ENCODE results near the gene ADAMTSL1. TPM values are rescaled to one million over a fixed set of nuclear protein-coding genes. Genes with fewer than 3 reads are reported as not detected.

Gene ADAMTSL1
- polyA plus RNA-seq, 1 donor: 3.6 TPM

DNA sequence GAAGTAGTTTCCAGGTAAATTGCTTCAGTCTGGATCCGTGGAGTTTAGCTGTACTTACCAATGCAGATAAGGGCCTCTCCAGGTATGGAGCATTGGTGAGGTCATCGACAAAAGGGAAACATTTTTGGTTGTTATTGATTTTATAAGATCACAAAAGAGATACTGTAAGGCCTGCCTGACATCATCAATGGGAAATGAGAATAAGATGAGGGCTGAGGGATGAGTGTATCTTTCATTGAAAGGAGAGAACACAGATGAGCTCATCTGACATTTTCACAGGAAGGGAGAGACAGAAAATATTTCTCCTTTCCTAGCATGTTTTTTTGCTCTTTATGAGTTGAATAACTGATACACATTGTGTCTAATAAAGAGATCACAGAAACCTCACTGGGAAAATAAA is 325.5 kb downstream of the ADAMTSL1 start:
- H3K4me3 ChIP-seq (ENCODE audit: low read length): no peak overlapping the region
- WGBS (ENCODE audit: insufficient coverage, low lambda C conversion rate): no CpG with 5 or more reads among the region's 2 CpGs
- DNase-seq: no peak
- no peaks in the 10 kb centered on the region for H3K4me1 ChIP-seq (ENCODE audit: control insufficient read depth, insufficient read depth, low read length)
- H3K27ac ChIP-seq (ENCODE audit: low read length): no peak overlapping the region
- no peaks in the 10 kb centered on the region for H3K27me3 ChIP-seq (ENCODE audit: control insufficient read depth, insufficient read depth, low read length)
- H3K36me3 ChIP-seq (ENCODE audit: control insufficient read depth, insufficient read depth, low read length): no peaks in the 10 kb centered on the region
- H3K9me3 ChIP-seq (ENCODE audit: control insufficient read depth, low read depth, low read length): no peaks in the 10 kb centered on the region

- Histone ChIP-seq H3K9me3 (ENCODE audit: control insufficient read depth, low read depth, low read length) (no peaks in the 10 kb centered on the region), H3K27ac (ENCODE audit: low read length) (no peak overlapping the region), H3K27me3 (ENCODE audit: control insufficient read depth, insufficient read depth, low read length) (no peaks in the 10 kb centered on the region), H3K36me3 (ENCODE audit: control insufficient read depth, insufficient read depth, low read length) (no peaks in the 10 kb centered on the region), H3K4me1 (ENCODE audit: control insufficient read depth, insufficient read depth, low read length) (no peaks in the 10 kb centered on the region), H3K4me3 (ENCODE audit: low read length) (no peak overlapping the region)
- WGBS (ENCODE audit: insufficient coverage, low lambda C conversion rate): 100% methylated on average over 2 of the region's 4 CpGs
- DNase-seq: no peak
Observed at GRCh38 chr9:18800579-18800978, 326.6 kb downstream of the ADAMTSL1 start.

DNA sequence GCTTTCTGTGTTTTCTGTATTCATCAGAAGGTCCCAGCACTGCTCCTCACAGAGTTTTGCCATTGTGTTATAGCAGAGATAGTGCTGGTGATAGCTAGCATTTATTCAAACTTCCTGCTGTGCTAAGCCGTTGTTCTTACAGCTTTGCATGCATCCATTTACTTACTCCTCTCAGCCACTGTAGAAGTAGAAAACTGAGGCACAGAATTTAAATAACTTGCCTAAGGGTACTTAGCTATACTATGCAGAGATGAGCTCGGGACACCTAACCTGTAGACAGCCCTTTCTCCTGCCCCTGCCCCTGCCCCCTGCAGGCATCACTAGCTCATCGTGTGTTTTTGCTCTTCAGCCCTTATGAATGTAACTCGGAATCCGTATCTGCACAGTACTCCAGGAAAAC is 331.4 kb downstream of the ADAMTSL1 start:
- Histone ChIP-seq H3K36me3 (ENCODE audit: control insufficient read depth, insufficient read depth, low read length) (no peaks in the 10 kb centered on the region), H3K27me3 (ENCODE audit: control insufficient read depth, insufficient read depth, low read length) (no peaks in the 10 kb centered on the region)
- 100% methylated on average over 2 of the region's 5 CpGs for WGBS (ENCODE audit: insufficient coverage, low lambda C conversion rate)

GRCh38 chr9:18806232-18807080 is 332.5 kb downstream of the ADAMTSL1 start:
- WGBS (ENCODE audit: insufficient coverage, low lambda C conversion rate): 83% methylated on average over 1 of the region's 6 CpGs

More for the DNA sequence above, 331.4 kb downstream of the ADAMTSL1 start:
- Histone ChIP-seq H3K4me1 (ENCODE audit: control insufficient read depth, insufficient read depth, low read length) (no peaks in the 10 kb centered on the region), H3K9me3 (ENCODE audit: control insufficient read depth, low read depth, low read length) (no peaks in the 10 kb centered on the region), H3K4me3 (ENCODE audit: low read length) (no peak overlapping the region), H3K27ac (ENCODE audit: low read length) (no peak overlapping the region)
- DNase-seq: no peak

DNA sequence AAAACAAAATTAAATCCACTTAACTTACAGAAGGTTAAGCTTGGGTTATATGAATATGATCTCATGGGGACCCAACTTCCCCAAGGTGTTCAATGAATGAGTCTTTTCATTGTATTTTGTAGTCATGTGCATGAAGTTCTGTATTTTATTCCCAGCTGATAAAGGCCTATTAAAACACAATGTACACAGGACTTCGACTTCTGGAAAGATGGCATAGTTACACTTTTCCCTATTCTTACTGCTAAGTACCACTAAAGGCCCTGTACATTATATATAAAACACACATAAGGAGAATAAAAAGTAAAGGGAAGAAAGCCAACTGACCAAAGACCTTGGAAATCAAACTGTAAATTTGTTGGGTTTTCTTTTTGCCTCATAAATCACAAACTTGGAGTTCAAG is 336.6 kb downstream of the ADAMTSL1 start:
- Histone ChIP-seq H3K9me3 (ENCODE audit: control insufficient read depth, low read depth, low read length) (peaks cover 6% of the 10 kb centered on the region), H3K27me3 (ENCODE audit: control insufficient read depth, insufficient read depth, low read length) (no peaks in the 10 kb centered on the region), H3K4me1 (ENCODE audit: control insufficient read depth, insufficient read depth, low read length) (no peaks in the 10 kb centered on the region), H3K27ac (ENCODE audit: low read length) (no peak overlapping the region), H3K36me3 (ENCODE audit: control insufficient read depth, insufficient read depth, low read length) (no peaks in the 10 kb centered on the region), H3K4me3 (ENCODE audit: low read length) (no peak overlapping the region)
- no peak for DNase-seq
- WGBS (ENCODE audit: insufficient coverage, low lambda C conversion rate): no CpG with 5 or more reads among the region's 1 CpG

More at GRCh38 chr9:18806232-18807080, 332.5 kb downstream of the ADAMTSL1 start:
- H3K4me3 ChIP-seq (ENCODE audit: low read length): no peak overlapping the region
- H3K27ac ChIP-seq (ENCODE audit: low read length): no peak overlapping the region
- no peaks in the 10 kb centered on the region for H3K36me3 ChIP-seq (ENCODE audit: control insufficient read depth, insufficient read depth, low read length)
- no peaks in the 10 kb centered on the region for H3K9me3 ChIP-seq (ENCODE audit: control insufficient read depth, low read depth, low read length)
- DNase-seq: no peak
- H3K27me3 ChIP-seq (ENCODE audit: control insufficient read depth, insufficient read depth, low read length): no peaks in the 10 kb centered on the region
- H3K4me1 ChIP-seq (ENCODE audit: control insufficient read depth, insufficient read depth, low read length): no peaks in the 10 kb centered on the region

DNA sequence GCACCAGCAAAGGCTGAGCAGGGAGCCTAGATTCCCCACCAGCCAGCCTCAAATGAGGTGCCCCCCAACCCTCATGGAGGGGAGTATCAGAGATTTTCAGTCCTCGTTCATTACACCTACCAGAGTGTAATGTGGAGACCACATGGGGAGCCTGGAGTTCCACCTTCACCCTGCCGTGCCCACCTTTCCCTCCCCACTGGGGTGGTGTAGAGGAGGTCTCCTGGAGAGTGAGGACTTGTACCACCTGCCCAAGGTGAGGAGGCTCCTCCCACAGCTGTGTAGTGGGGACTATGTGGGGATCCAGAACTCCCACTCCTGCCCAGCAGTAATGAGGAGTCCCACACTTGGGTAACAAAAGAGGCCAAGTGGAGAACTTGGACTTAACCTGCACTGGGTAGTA is 337.2 kb downstream of the ADAMTSL1 start:
- Histone ChIP-seq H3K4me3 (ENCODE audit: low read length) (no peak overlapping the region), H3K9me3 (ENCODE audit: control insufficient read depth, low read depth, low read length) (peaks cover 6% of the 10 kb centered on the region), H3K36me3 (ENCODE audit: control insufficient read depth, insufficient read depth, low read length) (no peaks in the 10 kb centered on the region), H3K27ac (ENCODE audit: low read length) (no peak overlapping the region), H3K27me3 (ENCODE audit: control insufficient read depth, insufficient read depth, low read length) (no peaks in the 10 kb centered on the region), H3K4me1 (ENCODE audit: control insufficient read depth, insufficient read depth, low read length) (no peaks in the 10 kb centered on the region)
- no CpG with 5 or more reads among the region's 2 CpGs for WGBS (ENCODE audit: insufficient coverage, low lambda C conversion rate)
- no peak for DNase-seq

DNA sequence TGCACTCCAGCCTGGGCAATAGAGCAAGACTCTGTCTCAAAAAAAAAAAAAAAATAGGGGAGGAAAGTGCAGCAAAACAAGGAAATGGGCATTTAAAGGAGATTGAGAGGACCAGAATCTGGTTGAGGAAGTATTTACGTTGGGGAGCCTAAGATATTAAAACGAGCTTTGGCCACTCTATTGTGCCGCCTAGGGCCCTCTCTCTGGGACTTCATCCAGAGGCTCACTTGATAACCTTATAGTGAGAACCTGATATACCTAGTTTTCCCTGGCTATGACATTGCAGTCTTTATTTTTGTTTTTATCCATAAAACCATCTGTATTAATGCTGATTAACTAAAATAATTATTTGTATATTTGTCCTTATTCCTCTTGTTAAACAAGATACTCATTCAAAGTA is 345.5 kb downstream of the ADAMTSL1 start:
- no peak for DNase-seq
- no peaks in the 10 kb centered on the region for H3K4me1 ChIP-seq (ENCODE audit: control insufficient read depth, insufficient read depth, low read length)
- H3K36me3 ChIP-seq (ENCODE audit: control insufficient read depth, insufficient read depth, low read length): no peaks in the 10 kb centered on the region
- no peak overlapping the region for H3K4me3 ChIP-seq (ENCODE audit: low read length)
- H3K27ac ChIP-seq (ENCODE audit: low read length): no peak overlapping the region
- WGBS (ENCODE audit: insufficient coverage, low lambda C conversion rate): no CpG with 5 or more reads among the region's 3 CpGs
- no peaks in the 10 kb centered on the region for H3K27me3 ChIP-seq (ENCODE audit: control insufficient read depth, insufficient read depth, low read length)
- no peaks in the 10 kb centered on the region for H3K9me3 ChIP-seq (ENCODE audit: control insufficient read depth, low read depth, low read length)

- DNase-seq: no peak
- Histone ChIP-seq H3K9me3 (ENCODE audit: control insufficient read depth, low read depth, low read length) (no peaks in the 10 kb centered on the region), H3K36me3 (ENCODE audit: control insufficient read depth, insufficient read depth, low read length) (no peaks in the 10 kb centered on the region), H3K4me3 (ENCODE audit: low read length) (no peak overlapping the region), H3K4me1 (ENCODE audit: control insufficient read depth, insufficient read depth, low read length) (no peaks in the 10 kb centered on the region), H3K27me3 (ENCODE audit: control insufficient read depth, insufficient read depth, low read length) (no peaks in the 10 kb centered on the region), H3K27ac (ENCODE audit: low read length) (no peak overlapping the region)
- 100% methylated on average over 1 of the region's 3 CpGs for WGBS (ENCODE audit: insufficient coverage, low lambda C conversion rate)
Observed at GRCh38 chr9:18820566-18821095, 346.7 kb downstream of the ADAMTSL1 start.

GRCh38 chr9:18821788-18822187 is 347.8 kb downstream of the ADAMTSL1 start:
- Histone ChIP-seq H3K36me3 (ENCODE audit: control insufficient read depth, insufficient read depth, low read length) (no peaks in the 10 kb centered on the region), H3K9me3 (ENCODE audit: control insufficient read depth, low read depth, low read length) (no peaks in the 10 kb centered on the region), H3K27ac (ENCODE audit: low read length) (no peak overlapping the region), H3K27me3 (ENCODE audit: control insufficient read depth, insufficient read depth, low read length) (no peaks in the 10 kb centered on the region), H3K4me1 (ENCODE audit: control insufficient read depth, insufficient read depth, low read length) (no peaks in the 10 kb centered on the region), H3K4me3 (ENCODE audit: low read length) (no peak overlapping the region)
- no peak for DNase-seq
- WGBS (ENCODE audit: insufficient coverage, low lambda C conversion rate): no CpG with 5 or more reads among the region's 3 CpGs

DNA sequence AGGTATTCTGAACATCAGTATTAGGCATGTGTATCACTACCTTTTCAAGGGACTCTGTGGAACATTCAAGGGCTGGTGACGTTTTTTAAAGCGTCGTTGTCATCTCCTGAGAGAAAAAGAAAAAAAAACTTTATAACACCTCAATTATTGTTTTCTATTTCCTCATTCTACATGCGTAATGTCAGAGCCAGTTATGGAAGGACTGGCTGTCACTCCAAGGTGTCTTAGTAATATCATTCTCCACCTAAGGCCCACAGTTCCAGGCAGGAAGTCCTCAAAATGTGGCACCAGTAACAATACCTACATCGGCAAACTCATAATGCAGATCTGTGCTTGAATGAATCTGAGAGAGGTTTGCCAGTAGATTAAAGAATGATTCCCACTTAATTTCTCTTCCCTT is 348.9 kb downstream of the ADAMTSL1 start:
- Histone ChIP-seq H3K27ac (ENCODE audit: low read length) (no peak overlapping the region), H3K4me1 (ENCODE audit: control insufficient read depth, insufficient read depth, low read length) (no peaks in the 10 kb centered on the region), H3K36me3 (ENCODE audit: control insufficient read depth, insufficient read depth, low read length) (no peaks in the 10 kb centered on the region), H3K27me3 (ENCODE audit: control insufficient read depth, insufficient read depth, low read length) (no peaks in the 10 kb centered on the region), H3K9me3 (ENCODE audit: control insufficient read depth, low read depth, low read length) (no peaks in the 10 kb centered on the region), H3K4me3 (ENCODE audit: low read length) (no peak overlapping the region)
- no CpG with 5 or more reads among the region's 5 CpGs for WGBS (ENCODE audit: insufficient coverage, low lambda C conversion rate)
- DNase-seq: no peak

Data from large intestine (tissue), 3 donors.